ENCODE results near the gene MBP.

MBP gene

GRCh38 chr18:77016936-77017335 is 115.6 kb downstream of the MBP start:
- DNase-seq = no peak

- no peak for DNase-seq
Measured at GRCh38 chr18:77015771-77016710, 116.5 kb downstream of the MBP start.

GRCh38 chr18:77015169-77015568 is 117.4 kb downstream of the MBP start:
- DNase-seq = no peak

GRCh38 chr18:77014538-77014937 is 118.0 kb downstream of the MBP start:
- DNase-seq = no peak

GRCh38 chr18:77013811-77014521 is 118.6 kb downstream of the MBP start:
- DNase-seq = no peak

- DNase-seq = no peak
Measured at GRCh38 chr18:77012806-77013541, 119.6 kb downstream of the MBP start.

GRCh38 chr18:77012120-77012519 is 120.5 kb downstream of the MBP start:
- DNase-seq = no peak

- DNase-seq = no peak
Measured at GRCh38 chr18:77009675-77010074, 122.9 kb downstream of the MBP start.

GRCh38 chr18:77008576-77009315 is 123.8 kb downstream of the MBP start:
- DNase-seq = no peak

- no peak for DNase-seq
Measured at GRCh38 chr18:77008006-77008405, 124.6 kb downstream of the MBP start.

- no peak for DNase-seq
Measured at GRCh38 chr18:77007251-77007650, 125.3 kb downstream of the MBP start.

- no peak for DNase-seq
Measured at GRCh38 chr18:77006305-77007175, 126.0 kb downstream of the MBP start.

GRCh38 chr18:77005651-77006195 is 126.9 kb downstream of the MBP start:
- no peak for DNase-seq

- no peak for DNase-seq
Measured at GRCh38 chr18:77004555-77005380, 127.8 kb downstream of the MBP start.

- DNase-seq = no peak
Measured at GRCh38 chr18:77003316-77003715, 129.3 kb downstream of the MBP start.

- DNase-seq = no peak
Measured at GRCh38 chr18:77002496-77002895, 130.1 kb downstream of the MBP start.

- no peak for DNase-seq
Measured at GRCh38 chr18:77001979-77002378, 130.6 kb downstream of the MBP start.

- no peak for DNase-seq
Measured at GRCh38 chr18:77001041-77001440, 131.5 kb downstream of the MBP start.

- DNase-seq = peak; percentile 82
Measured at GRCh38 chr18:77000527-77000926, 132.1 kb downstream of the MBP start.

- DNase-seq = no peak
Measured at GRCh38 chr18:76999077-76999476, 133.5 kb downstream of the MBP start.

Measured in retina (tissue), 1 donor.